ENCODE results near the gene NOVA2.

Gene NOVA2

GRCh38 chr19:45911291-45911690, 62.4 kb downstream of the NOVA2 start:
- no peaks in the 10 kb centered on the region for H3K36me3 ChIP-seq (ENCODE audit: insufficient read depth)
- TF ChIP-seq CTCF (conservative IDR thresholded peaks at IDR 0.05; ENCODE audit: low read depth, low read length), result no peak
- no peaks in the 10 kb centered on the region for H4K20me1 ChIP-seq (ENCODE audit: insufficient read depth)
- H3K9ac ChIP-seq, result no peak overlapping the region
- peaks cover 58% of the 10 kb centered on the region; the same call in 1 of the 2 replicates for H3K27me3 ChIP-seq (ENCODE audit: insufficient read depth, low read depth)
- no peak overlapping the region for H3K4me2 ChIP-seq
- no peak overlapping the region for H3K27ac ChIP-seq
- no peak overlapping the region for H2AFZ ChIP-seq (ENCODE audit: low read depth)
- no peaks in the 10 kb centered on the region for H3K79me2 ChIP-seq (ENCODE audit: insufficient read depth, low read depth)
- H3K4me3 ChIP-seq (IDR thresholded peaks at IDR 0.05; ENCODE audit: insufficient read depth, low read depth, low read length), result no peak overlapping the region
- H3K4me1 ChIP-seq (ENCODE audit: low read depth, poor library complexity, severe bottlenecking), result no peaks in the 10 kb centered on the region

DNA sequence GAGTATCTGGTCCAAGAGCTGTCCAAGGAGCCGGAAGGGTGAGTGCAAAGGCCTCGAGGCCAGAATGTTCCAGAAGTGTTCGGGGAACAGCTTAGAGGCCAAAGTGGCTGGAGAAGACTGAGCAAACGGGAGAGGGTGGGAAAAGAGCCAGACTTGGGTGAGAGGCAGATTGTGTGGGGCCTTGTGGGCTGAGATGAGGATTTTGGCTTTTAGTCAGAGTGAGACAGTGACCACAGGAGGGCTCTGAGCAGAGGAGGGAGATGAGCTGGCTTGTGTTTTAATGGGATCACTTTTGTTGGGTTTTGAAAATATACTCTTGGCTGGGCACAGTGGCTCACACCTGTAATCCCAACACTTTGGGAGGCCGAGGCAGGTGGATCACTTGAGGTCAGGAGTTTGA, 64.7 kb downstream of the NOVA2 start:
- H3K79me2 ChIP-seq (ENCODE audit: insufficient read depth, low read depth), result no peaks in the 10 kb centered on the region
- H3K4me2 ChIP-seq, result no peak overlapping the region
- no peaks in the 10 kb centered on the region for H3K36me3 ChIP-seq (ENCODE audit: insufficient read depth)
- H2AFZ ChIP-seq (ENCODE audit: low read depth), result no peak overlapping the region
- TF ChIP-seq CTCF (conservative IDR thresholded peaks at IDR 0.05; ENCODE audit: low read depth, low read length), result no peak
- no peak overlapping the region for H3K9ac ChIP-seq
- H3K27me3 ChIP-seq (ENCODE audit: insufficient read depth, low read depth), result peaks cover 38% of the 10 kb centered on the region; the same call in 1 of the 2 replicates
- no peak overlapping the region for H3K27ac ChIP-seq
- no peak overlapping the region for H3K4me3 ChIP-seq (IDR thresholded peaks at IDR 0.05; ENCODE audit: insufficient read depth, low read depth, low read length)
- no peaks in the 10 kb centered on the region for H3K4me1 ChIP-seq (ENCODE audit: low read depth, poor library complexity, severe bottlenecking)
- H4K20me1 ChIP-seq (ENCODE audit: insufficient read depth), result no peaks in the 10 kb centered on the region

DNA sequence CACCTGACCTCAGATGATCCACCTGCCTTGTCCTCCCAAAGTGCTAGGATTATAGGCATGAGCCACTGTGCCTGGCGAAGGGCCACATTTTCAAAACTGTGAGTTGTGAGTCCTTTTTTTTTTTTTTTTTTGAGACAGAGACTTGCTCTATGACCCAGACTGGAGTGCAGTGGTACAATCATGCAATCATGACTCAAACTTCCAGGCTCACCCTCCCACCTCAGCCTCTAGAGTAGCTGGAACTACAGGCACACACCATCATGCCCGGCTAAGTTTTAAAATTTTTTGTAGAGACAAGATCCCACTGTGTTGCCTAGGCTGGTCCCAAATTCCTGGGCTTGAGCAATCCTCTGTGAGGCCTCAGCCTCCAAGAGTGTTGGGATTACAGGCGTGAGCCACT, 67.4 kb downstream of the NOVA2 start:
- Histone ChIP-seq H3K36me3 (ENCODE audit: insufficient read depth) (no peaks in the 10 kb centered on the region), H3K4me2 (no peak overlapping the region), H3K9ac (no peak overlapping the region), H2AFZ (ENCODE audit: low read depth) (no peak overlapping the region), H3K27me3 (ENCODE audit: insufficient read depth, low read depth) (peaks cover 13% of the 10 kb centered on the region; the same call in 1 of the 2 replicates), H3K4me1 (ENCODE audit: low read depth, poor library complexity, severe bottlenecking) (peaks cover 7% of the 10 kb centered on the region), H3K79me2 (ENCODE audit: insufficient read depth, low read depth) (no peaks in the 10 kb centered on the region), H4K20me1 (ENCODE audit: insufficient read depth) (no peaks in the 10 kb centered on the region), H3K4me3 (IDR thresholded peaks at IDR 0.05; ENCODE audit: insufficient read depth, low read depth, low read length) (no peak overlapping the region), H3K27ac (no peak overlapping the region)
- TF ChIP-seq CTCF (conservative IDR thresholded peaks at IDR 0.05; ENCODE audit: low read depth, low read length), result no peak

DNA sequence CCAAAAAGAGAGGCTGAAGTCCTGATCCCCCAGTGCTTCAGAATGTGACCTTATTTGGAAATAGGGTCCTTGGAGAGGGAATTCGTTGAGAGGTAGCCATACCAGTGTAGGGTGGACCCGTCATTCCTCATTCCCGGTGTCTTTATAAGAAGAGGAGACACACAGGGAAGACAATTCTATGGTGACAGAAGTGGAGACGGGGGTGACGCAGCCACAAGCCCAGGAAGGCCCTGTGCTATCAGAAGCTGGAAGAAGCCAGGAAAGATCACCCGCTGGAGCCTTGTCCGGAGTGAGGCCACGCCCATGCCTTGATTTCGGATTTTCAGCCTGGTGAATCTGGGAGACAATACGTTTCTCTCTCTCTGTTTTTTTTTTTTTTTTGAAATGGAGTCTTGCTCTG, 68.7 kb downstream of the NOVA2 start:
- Histone ChIP-seq H3K4me3 (IDR thresholded peaks at IDR 0.05; ENCODE audit: insufficient read depth, low read depth, low read length) (no peak overlapping the region), H3K27me3 (ENCODE audit: insufficient read depth, low read depth) (peaks cover 6% of the 10 kb centered on the region; the same call in 1 of the 2 replicates), H4K20me1 (ENCODE audit: insufficient read depth) (no peaks in the 10 kb centered on the region), H3K36me3 (ENCODE audit: insufficient read depth) (no peaks in the 10 kb centered on the region), H3K9ac (no peak overlapping the region), H3K4me2 (no peak overlapping the region), H3K27ac (no peak overlapping the region), H2AFZ (ENCODE audit: low read depth) (no peak overlapping the region), H3K4me1 (ENCODE audit: low read depth, poor library complexity, severe bottlenecking) (peaks cover 16% of the 10 kb centered on the region), H3K79me2 (ENCODE audit: insufficient read depth, low read depth) (no peaks in the 10 kb centered on the region)
- TF ChIP-seq CTCF (conservative IDR thresholded peaks at IDR 0.05; ENCODE audit: low read depth, low read length), result no peak
